Spleen (tissue), 7 donors: ENCODE measurements around the gene NKAIN4.

Experiments used
- CTCF ChIP-seq, 11 experiments: fragments of 200-600 bp in 7 of 11; fragments of 450-650 bp in 4 of 11; sonication (generic) in 4 of 11; IDR thresholded peaks in 8 of 11; conservative IDR thresholded peaks in 3 of 11; 1 replicate in 7 of 11; 2 replicates in 4 of 11; pipeline versions ENCODE4 v1.4.0 to v1.8.0; 2016 to 2021; ENCODE audit warnings: antibody characterized with exemption in 11 of 11, inconsistent platforms in 4 of 11, mild to moderate bottlenecking in 1 of 11
- POLR2A ChIP-seq, 3 donors: fragments of 450-650 bp; IDR thresholded peaks; one replicate each; pipeline ENCODE4 v1.5.1; 2017; ENCODE audit warnings: antibody characterized with exemption in 3 of 3, mild to moderate bottlenecking in 1 of 3
- POLR2AphosphoS5 ChIP-seq, 3 donors: sonication (generic); formaldehyde crosslinking; IDR thresholded peaks; one replicate each; pipeline ENCODE4 v1.5.1; 2017; ENCODE audit warnings: antibody characterized with exemption in 3 of 3
- donor health status: DM: no; HTN: no; CAD: no; lungs with moderate emphysema.
- donor health status: DM: no; HTN: no; CAD: no.
- donor health status: DM: no; HTN: no; CAD: no.

- no peak for TF ChIP-seq CTCF (IDR thresholded peaks at IDR 0.05 in 8 of 11, conservative IDR thresholded peaks at IDR 0.05 in 3 of 11)
- no peak for TF ChIP-seq POLR2A (IDR thresholded peaks at IDR 0.05)
- no peak for TF ChIP-seq POLR2AphosphoS5 (IDR thresholded peaks at IDR 0.05)
These were observed 9.8 kb downstream of the NKAIN4 start for GRCh38 chr20:63244468-63244867.
